ENCODE results near the gene NPAS2. TPM values are rescaled to one million over a fixed set of nuclear protein-coding genes. Genes with fewer than 3 reads are reported as not detected.

The NPAS2 gene
- polyA plus RNA-seq, 1 donor (not counting 4 experiments of a cell fraction or from before 2014, with no cell fraction given): 17.7 TPM

GRCh38 chr2:100903534-100904258, 83.8 kb downstream of the NPAS2 start:
- Histone ChIP-seq H2AFZ (ENCODE audit: control insufficient read depth, low read length) (no peak overlapping the region), H3K79me2 (ENCODE audit: control insufficient read depth, insufficient read depth, low read length) (no peaks in the 10 kb centered on the region), H4K20me1 (ENCODE audit: control insufficient read depth, extremely low read depth, insufficient read depth, low read length) (no peaks in the 10 kb centered on the region), H3K4me2 (ENCODE audit: control insufficient read depth, extremely low read depth, insufficient read depth, low read depth, low read length) (peak overlapping the region; percentile 65), H3K36me3 (ENCODE audit: control insufficient read depth in 2 of 2, extremely low read depth in 1 of 2, insufficient read depth in 2 of 2, low read length in 2 of 2) (peaks cover 13 to 31% of the 10 kb centered on the region in 2 experiments), H3K9me1 (ENCODE audit: control insufficient read depth, extremely low read depth, insufficient read depth, low read length) (peaks cover 2% of the 10 kb centered on the region), H3K9ac (ENCODE audit: control insufficient read depth, extremely low read depth, insufficient read depth, low read length) (peak overlapping the region; percentile 26), H3K27me3 (ENCODE audit: control insufficient read depth, extremely low read depth, insufficient read depth, low read length) (no peaks in the 10 kb centered on the region), H3K27ac (ENCODE audit: control insufficient read depth, insufficient read depth, low read length) (peak overlapping the region; percentile 54), H3K4me3 (ENCODE audit: control insufficient read depth in 2 of 3, extremely low read depth in 1 of 3, insufficient read depth in 2 of 3, low read depth in 1 of 3, low read length in 3 of 3) (peak overlapping the region in 1 of 3 experiments; percentile 5), H3K9me3 (ENCODE audit: control insufficient read depth, low read depth, low read length) (no peaks in the 10 kb centered on the region), H3K4me1 (ENCODE audit: control insufficient read depth, extremely low read depth, insufficient read depth, low read length) (peaks cover 32% of the 10 kb centered on the region)
- dilution Hi-C loops (cut with MboI; ENCODE audit: extremely low pct_ligation_motif_present, low sequenced_read_pairs): no loop called here
- FAIRE-seq (peak; percentile 94), DNase-seq (ENCODE audit: low read depth, low spot score) (peak; percentile 71)
- TF ChIP-seq CTCF (optimal IDR thresholded peaks at IDR 0.05 in 1 of 3, IDR thresholded peaks at IDR 0.05 in 1 of 3, conservative IDR thresholded peaks at IDR 0.05 in 1 of 3; ENCODE audit: extremely low read depth in 1 of 3, insufficient read depth in 2 of 3, low read length in 3 of 3): no peak
- no peak for TF ChIP-seq EZH2 (IDR thresholded peaks at IDR 0.05; ENCODE audit: low read length)

- Histone ChIP-seq H3K79me2 (ENCODE audit: control insufficient read depth, insufficient read depth, low read length) (no peaks in the 10 kb centered on the region), H3K27ac (ENCODE audit: control insufficient read depth, insufficient read depth, low read length) (no peak overlapping the region), H3K4me2 (ENCODE audit: control insufficient read depth, extremely low read depth, insufficient read depth, low read depth, low read length) (no peak overlapping the region), H3K9me3 (ENCODE audit: control insufficient read depth, low read depth, low read length) (no peaks in the 10 kb centered on the region), H3K4me3 (ENCODE audit: control insufficient read depth in 2 of 3, extremely low read depth in 1 of 3, insufficient read depth in 2 of 3, low read depth in 1 of 3, low read length in 3 of 3) (no peak overlapping the region), H3K36me3 (ENCODE audit: control insufficient read depth in 2 of 2, extremely low read depth in 1 of 2, insufficient read depth in 2 of 2, low read length in 2 of 2) (peaks cover 13 to 32% of the 10 kb centered on the region in 2 experiments), H2AFZ (ENCODE audit: control insufficient read depth, low read length) (no peak overlapping the region), H3K9ac (ENCODE audit: control insufficient read depth, extremely low read depth, insufficient read depth, low read length) (no peak overlapping the region), H3K9me1 (ENCODE audit: control insufficient read depth, extremely low read depth, insufficient read depth, low read length) (peaks cover 2% of the 10 kb centered on the region), H3K27me3 (ENCODE audit: control insufficient read depth, extremely low read depth, insufficient read depth, low read length) (no peaks in the 10 kb centered on the region), H4K20me1 (ENCODE audit: control insufficient read depth, extremely low read depth, insufficient read depth, low read length) (no peaks in the 10 kb centered on the region), H3K4me1 (ENCODE audit: control insufficient read depth, extremely low read depth, insufficient read depth, low read length) (peaks cover 32% of the 10 kb centered on the region)
- TF ChIP-seq EZH2 (IDR thresholded peaks at IDR 0.05; ENCODE audit: low read length): no peak
- TF ChIP-seq CTCF (optimal IDR thresholded peaks at IDR 0.05 in 1 of 3, IDR thresholded peaks at IDR 0.05 in 1 of 3, conservative IDR thresholded peaks at IDR 0.05 in 1 of 3; ENCODE audit: extremely low read depth in 1 of 3, insufficient read depth in 2 of 3, low read length in 3 of 3): no peak
- DNase-seq (ENCODE audit: low read depth, low spot score) (no peak), FAIRE-seq (no peak)
- dilution Hi-C loops (cut with MboI; ENCODE audit: extremely low pct_ligation_motif_present, low sequenced_read_pairs): no loop called here
These were observed 85.3 kb downstream of the NPAS2 start for GRCh38 chr2:100905132-100905805.

All from keratinocyte (primary cell).